Stimulated activated naive B cell treated with anti-CD40 and anti-IgM and Interleukin-4, amounts not matched to agents 10 μg/mL and 1 μg/mL and 100 μg/mL, for 72 hours (primary cell): ENCODE results near the gene SNX25.

ENCODE experiments used
- ATAC-seq, 2 donors: fragments of 150-1000 bp; cut with Tn5 transposase; replicated peaks; 2 replicates each; pipeline ENCODE4 v1.10.0; 2021; ENCODE audit warnings: moderate library complexity in 1 of 2
- DNase-seq: peaks from one replicate; pipeline ENCODE4 v3.0.0; 2021
- H3K27ac Mint-ChIP-seq: one replicate; pipeline ENCODE4 v1.8.0; 2022; ENCODE audit warnings: mild to moderate bottlenecking, mixed read lengths
- H3K27me3 Mint-ChIP-seq, 2 donors: one replicate each; pipeline ENCODE4 v1.8.0; 2022; ENCODE audit warnings: mixed read lengths in 2 of 2
- H3K36me3 Mint-ChIP-seq, 2 donors: one replicate each; pipeline ENCODE4 v1.8.0; 2022; ENCODE audit warnings: mixed read lengths in 2 of 2, mild to moderate bottlenecking in 1 of 2
- H3K4me1 Mint-ChIP-seq, 2 donors: one replicate each; pipeline ENCODE4 v1.8.0; 2022; ENCODE audit warnings: mixed read lengths in 2 of 2, mild to moderate bottlenecking in 1 of 2
- H3K4me3 Mint-ChIP-seq, 2 donors: one replicate each; pipeline ENCODE4 v1.8.0; 2022; ENCODE audit warnings: mild to moderate bottlenecking in 2 of 2, mixed read lengths in 2 of 2, moderate library complexity in 1 of 2
- H3K9me3 Mint-ChIP-seq, 2 donors: one replicate each; pipeline ENCODE4 v1.8.0; 2022; ENCODE audit warnings: mixed read lengths in 2 of 2, mild to moderate bottlenecking in 1 of 2

SNX25 gene

DNA sequence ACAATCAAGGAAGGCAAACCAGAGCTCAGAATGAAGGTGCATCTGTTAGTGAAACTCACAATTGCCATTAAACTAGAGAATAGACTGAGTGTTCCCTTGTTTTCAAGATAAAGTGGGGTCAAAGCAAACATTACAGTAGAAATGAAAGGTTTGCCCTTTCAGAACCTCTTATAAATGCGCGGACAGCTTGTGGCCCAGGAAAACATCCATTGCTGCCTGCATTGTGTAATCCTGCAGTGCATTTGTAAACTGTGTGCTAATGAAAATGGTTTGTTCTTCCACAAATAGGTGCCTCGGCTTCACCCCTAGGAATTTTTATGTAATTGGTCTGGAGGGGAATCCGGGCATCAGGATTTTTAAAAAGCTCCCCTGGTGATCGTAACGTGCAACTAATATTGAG is 62.8 kb downstream of the SNX25 start:
- H3K27me3 Mint-ChIP-seq, result no peaks in the 10 kb centered on the region
- H3K36me3 Mint-ChIP-seq, result peaks cover 36 to 62% of the 10 kb centered on the region in 2 donors
- no peaks in the 10 kb centered on the region for H3K9me3 Mint-ChIP-seq
- no peak for ATAC-seq
- H3K4me3 Mint-ChIP-seq, result no peak overlapping the region
- H3K27ac Mint-ChIP-seq, result no peak overlapping the region
- peaks cover 14 to 37% of the 10 kb centered on the region in 2 donors for H3K4me1 Mint-ChIP-seq
- no peak for DNase-seq

DNA sequence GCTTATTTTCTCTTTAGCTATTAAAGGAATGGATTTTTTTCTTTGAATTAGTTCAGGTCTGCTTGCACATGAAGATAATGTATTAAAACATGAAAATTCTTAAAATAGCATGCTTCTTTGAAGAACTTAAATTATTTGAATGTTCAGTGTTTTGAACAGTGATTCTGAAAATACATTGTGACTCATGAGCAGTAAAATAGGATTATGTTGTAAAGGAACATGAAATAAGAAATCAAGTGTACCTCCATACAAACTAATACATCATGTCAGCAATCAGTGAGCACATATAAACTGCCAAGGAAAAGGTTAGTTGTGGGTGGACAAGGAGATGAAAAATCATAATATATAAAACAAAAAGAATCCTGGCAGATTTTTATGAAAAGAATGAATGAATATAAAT is 66.1 kb downstream of the SNX25 start:
- ATAC-seq, result no peak
- no peak for DNase-seq
- Mint-ChIP-seq H3K27me3 (no peaks in the 10 kb centered on the region), H3K4me3 (no peak overlapping the region), H3K27ac (no peak overlapping the region), H3K36me3 (peaks cover 28 to 52% of the 10 kb centered on the region in 2 donors), H3K9me3 (no peaks in the 10 kb centered on the region), H3K4me1 (peaks cover 11 to 38% of the 10 kb centered on the region in 2 donors)

DNA sequence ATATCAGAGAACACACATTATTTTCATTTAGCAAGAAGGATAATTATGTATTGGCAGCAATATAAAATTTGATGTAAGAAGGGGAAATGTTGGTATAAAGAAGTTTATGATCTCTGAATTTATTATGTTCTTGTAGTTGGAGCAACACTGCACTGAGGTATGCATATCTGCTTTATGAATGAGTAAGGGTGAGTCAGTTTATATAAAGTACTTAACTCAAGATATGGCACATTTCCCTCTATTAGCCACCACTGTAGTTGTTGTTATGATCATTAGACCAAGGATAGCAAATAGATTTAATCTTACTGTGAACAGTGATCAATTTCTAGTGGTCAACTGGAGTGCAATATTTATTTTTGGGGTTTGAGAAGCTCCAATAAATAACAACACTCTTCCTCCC is 66.6 kb downstream of the SNX25 start:
- peaks cover 11 to 39% of the 10 kb centered on the region in 2 donors for H3K4me1 Mint-ChIP-seq
- ATAC-seq, result no peak
- no peak overlapping the region for H3K4me3 Mint-ChIP-seq
- H3K27ac Mint-ChIP-seq, result no peak overlapping the region
- H3K27me3 Mint-ChIP-seq, result no peaks in the 10 kb centered on the region
- no peak for DNase-seq
- peaks cover 26 to 49% of the 10 kb centered on the region in 2 donors for H3K36me3 Mint-ChIP-seq
- H3K9me3 Mint-ChIP-seq, result no peaks in the 10 kb centered on the region

DNA sequence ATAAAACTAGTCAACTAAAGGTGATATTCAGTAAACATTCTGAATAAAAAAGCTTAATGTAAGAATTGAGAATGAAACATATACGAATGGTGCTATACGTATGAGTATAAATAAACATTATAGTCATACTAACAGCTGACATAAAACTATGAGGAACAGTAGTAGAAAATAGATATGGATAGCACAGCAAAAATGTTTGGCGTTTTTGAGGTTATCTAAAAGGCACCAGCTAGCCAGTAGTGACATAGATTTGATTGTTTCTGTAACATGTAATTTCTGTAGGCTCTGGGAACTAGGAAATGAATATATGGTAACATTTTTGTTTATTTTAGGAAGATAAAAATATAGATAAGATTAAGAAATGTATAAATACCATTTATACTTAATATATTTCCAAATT is 69.3 kb downstream of the SNX25 start:
- ATAC-seq, result no peak
- Mint-ChIP-seq H3K4me1 (peaks cover 14 to 36% of the 10 kb centered on the region in 2 donors), H3K27me3 (no peaks in the 10 kb centered on the region), H3K36me3 (peaks cover 14 to 36% of the 10 kb centered on the region in 2 donors), H3K4me3 (no peak overlapping the region), H3K27ac (no peak overlapping the region), H3K9me3 (no peaks in the 10 kb centered on the region)
- no peak for DNase-seq

DNA sequence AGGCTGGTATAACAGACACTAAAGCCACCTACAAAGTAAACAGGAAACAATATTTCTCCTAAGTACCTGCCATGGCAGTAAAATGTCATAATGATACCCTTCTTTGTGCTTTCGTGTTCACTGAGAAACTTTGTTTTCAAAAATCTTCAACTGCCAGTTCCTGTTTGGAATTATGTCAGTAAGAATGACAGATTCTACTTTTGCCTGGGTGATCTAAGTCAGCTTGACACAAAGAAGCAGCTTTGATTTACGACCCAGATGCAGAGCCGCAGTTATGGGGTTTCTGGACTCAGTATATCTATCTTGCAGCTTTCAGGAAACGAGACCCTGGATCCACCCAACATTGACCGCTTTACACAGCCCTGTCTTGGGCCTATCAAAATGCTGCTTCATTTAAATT is 71.2 kb downstream of the SNX25 start:
- Mint-ChIP-seq H3K27ac (no peak overlapping the region), H3K4me1 (peaks cover 15 to 26% of the 10 kb centered on the region in 2 donors), H3K27me3 (no peaks in the 10 kb centered on the region), H3K9me3 (no peaks in the 10 kb centered on the region), H3K4me3 (no peak overlapping the region), H3K36me3 (peaks cover 16 to 34% of the 10 kb centered on the region in 2 donors)
- ATAC-seq (no peak), DNase-seq (no peak)

- Mint-ChIP-seq H3K4me3 (no peak overlapping the region), H3K36me3 (peaks cover 16 to 17% of the 10 kb centered on the region in 2 donors), H3K27me3 (no peaks in the 10 kb centered on the region), H3K27ac (no peak overlapping the region), H3K4me1 (peaks cover 5 to 10% of the 10 kb centered on the region in 2 donors), H3K9me3 (no peaks in the 10 kb centered on the region)
- ATAC-seq (no peak), DNase-seq (no peak)
These were observed 73.6 kb downstream of the SNX25 start for GRCh38 chr4:185282968-185283367.

DNA sequence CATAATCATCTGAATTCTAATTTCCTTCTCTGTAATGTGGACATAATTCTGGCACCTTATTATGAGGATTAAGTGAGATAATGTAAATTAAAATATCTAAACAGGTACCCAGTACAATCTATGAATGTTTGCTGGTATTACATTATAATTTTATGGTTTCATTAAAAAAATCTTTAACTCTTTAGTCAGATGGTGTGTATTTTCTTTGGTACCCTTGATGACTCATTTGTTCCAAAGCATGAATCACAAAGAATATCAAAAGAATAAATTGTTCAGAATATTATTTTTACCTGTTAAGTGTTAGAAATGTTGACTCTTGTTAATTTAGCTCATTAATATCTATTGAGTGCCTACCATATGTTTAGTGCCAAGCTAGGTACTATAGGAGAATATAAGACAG is 74.3 kb downstream of the SNX25 start:
- H3K27ac Mint-ChIP-seq, result no peak overlapping the region
- H3K27me3 Mint-ChIP-seq, result no peaks in the 10 kb centered on the region
- no peak for DNase-seq
- H3K4me3 Mint-ChIP-seq, result no peak overlapping the region
- peaks cover 5 to 10% of the 10 kb centered on the region in 2 donors for H3K4me1 Mint-ChIP-seq
- no peak for ATAC-seq
- peaks cover 15 to 16% of the 10 kb centered on the region in 2 donors for H3K36me3 Mint-ChIP-seq
- no peaks in the 10 kb centered on the region for H3K9me3 Mint-ChIP-seq

DNA sequence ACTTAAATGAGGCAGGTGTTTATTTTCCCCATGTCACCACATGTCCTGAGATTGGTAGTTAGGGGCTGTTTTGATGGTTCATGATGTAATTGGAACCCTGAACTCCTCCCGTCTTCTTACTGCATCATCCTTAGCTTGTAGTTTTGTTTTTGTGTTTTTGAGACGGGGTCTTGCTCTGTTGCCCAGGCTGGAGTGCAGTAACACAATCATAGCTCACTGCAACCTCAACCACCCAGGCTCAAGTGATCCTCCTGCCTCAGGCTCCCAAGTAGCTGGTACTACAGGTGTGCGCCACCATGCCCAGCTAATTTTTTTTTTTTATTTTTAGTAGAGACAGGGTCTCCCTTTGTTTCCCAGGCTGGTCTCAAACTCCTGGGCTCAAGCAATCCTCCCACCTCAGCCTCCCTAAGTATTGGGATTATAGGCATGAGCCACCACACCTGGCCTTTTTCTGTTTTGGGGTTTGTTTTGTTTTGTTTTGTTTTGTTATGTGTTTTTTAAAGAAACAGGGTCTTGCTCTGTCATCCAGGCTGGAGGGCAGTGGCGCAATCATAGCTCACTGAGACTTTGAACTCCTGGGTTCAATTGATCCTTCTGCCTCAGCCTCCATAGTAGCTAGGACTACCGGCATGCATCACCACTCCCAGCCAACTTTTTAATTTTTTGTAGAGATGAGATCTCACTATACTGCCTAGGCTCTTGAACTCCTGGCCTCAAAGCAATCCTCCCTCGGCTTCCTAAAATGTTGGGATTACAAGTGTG is 76.4 kb downstream of the SNX25 start:
- no peaks in the 10 kb centered on the region for H3K9me3 Mint-ChIP-seq
- no peak overlapping the region for H3K4me3 Mint-ChIP-seq
- H3K4me1 Mint-ChIP-seq, result peaks cover 3 to 5% of the 10 kb centered on the region in 2 donors
- H3K27ac Mint-ChIP-seq, result no peak overlapping the region
- peaks cover 16 to 29% of the 10 kb centered on the region in 2 donors for H3K36me3 Mint-ChIP-seq
- DNase-seq, result no peak
- ATAC-seq, result no peak
- H3K27me3 Mint-ChIP-seq, result no peaks in the 10 kb centered on the region

DNA sequence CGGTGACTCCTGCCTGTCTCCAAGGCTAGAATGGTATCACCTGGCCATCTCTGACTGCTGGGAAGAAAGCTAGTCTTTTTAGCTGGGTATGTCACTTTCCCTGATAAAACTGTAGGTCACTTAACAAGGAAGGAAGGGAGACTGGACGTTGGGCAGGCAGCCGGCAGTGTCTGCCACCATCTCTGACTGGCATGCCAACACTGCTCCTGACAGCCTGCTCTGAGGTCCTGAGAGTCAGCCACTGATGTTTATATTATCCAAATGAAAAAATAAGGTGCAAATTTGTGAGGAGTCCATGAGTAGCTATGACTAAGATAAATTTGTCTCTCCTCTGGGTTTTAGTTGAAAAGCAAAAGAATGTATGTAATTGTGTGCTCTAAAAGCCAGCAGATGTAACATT is 77.2 kb downstream of the SNX25 start:
- Mint-ChIP-seq H3K9me3 (no peaks in the 10 kb centered on the region), H3K4me3 (no peak overlapping the region), H3K27ac (no peak overlapping the region), H3K4me1 (peaks cover 0 to 5% of the 10 kb centered on the region in 2 donors), H3K27me3 (no peaks in the 10 kb centered on the region), H3K36me3 (peaks cover 14 to 31% of the 10 kb centered on the region in 2 donors)
- no peak for ATAC-seq
- no peak for DNase-seq

GRCh38 chr4:185287031-185287430 is 77.6 kb downstream of the SNX25 start:
- Mint-ChIP-seq H3K4me1 (peaks cover 0 to 5% of the 10 kb centered on the region in 2 donors), H3K27ac (no peak overlapping the region)

GRCh38 chr4:185290018-185290607 is 80.7 kb downstream of the SNX25 start:
- peaks cover 25 to 46% of the 10 kb centered on the region in 2 donors for H3K36me3 Mint-ChIP-seq
- H3K27me3 Mint-ChIP-seq, result no peaks in the 10 kb centered on the region
- no peaks in the 10 kb centered on the region for H3K4me1 Mint-ChIP-seq
- H3K4me3 Mint-ChIP-seq, result no peak overlapping the region
- ATAC-seq (no peak), DNase-seq (no peak)
- no peak overlapping the region for H3K27ac Mint-ChIP-seq
- no peaks in the 10 kb centered on the region for H3K9me3 Mint-ChIP-seq

More at GRCh38 chr4:185287031-185287430, 77.6 kb downstream of the SNX25 start:
- ATAC-seq (no peak), DNase-seq (no peak)
- Mint-ChIP-seq H3K27me3 (no peaks in the 10 kb centered on the region), H3K4me3 (no peak overlapping the region), H3K36me3 (peaks cover 19 to 36% of the 10 kb centered on the region in 2 donors), H3K9me3 (no peaks in the 10 kb centered on the region)

- Mint-ChIP-seq H3K36me3 (peaks cover 28 to 49% of the 10 kb centered on the region in 2 donors), H3K4me1 (no peaks in the 10 kb centered on the region), H3K27ac (no peak overlapping the region), H3K4me3 (no peak overlapping the region), H3K27me3 (no peaks in the 10 kb centered on the region), H3K9me3 (no peaks in the 10 kb centered on the region)
- no peak for ATAC-seq
- DNase-seq, result no peak
These were observed 81.3 kb downstream of the SNX25 start for GRCh38 chr4:185290656-185291055.

- no peak overlapping the region for H3K27ac Mint-ChIP-seq
- H3K4me3 Mint-ChIP-seq, result no peak overlapping the region
- peaks cover 33 to 62% of the 10 kb centered on the region in 2 donors for H3K36me3 Mint-ChIP-seq
- no peak for DNase-seq
- ATAC-seq, result no peak
- peaks cover 0 to 1% of the 10 kb centered on the region in 2 donors for H3K4me1 Mint-ChIP-seq
- H3K9me3 Mint-ChIP-seq, result no peaks in the 10 kb centered on the region
- H3K27me3 Mint-ChIP-seq, result no peaks in the 10 kb centered on the region
These were observed 83.8 kb downstream of the SNX25 start for GRCh38 chr4:185293202-185293601.

GRCh38 chr4:185296665-185297460 is 87.5 kb downstream of the SNX25 start:
- ATAC-seq (no peak), DNase-seq (no peak)
- H3K4me3 Mint-ChIP-seq, result no peak overlapping the region
- H3K9me3 Mint-ChIP-seq, result no peaks in the 10 kb centered on the region
- H3K36me3 Mint-ChIP-seq, result peaks cover 21 to 45% of the 10 kb centered on the region in 2 donors
- no peak overlapping the region for H3K27ac Mint-ChIP-seq
- H3K4me1 Mint-ChIP-seq, result peaks cover 0 to 1% of the 10 kb centered on the region in 2 donors
- no peaks in the 10 kb centered on the region for H3K27me3 Mint-ChIP-seq
